ENCODE measurements around the gene ASB7. TPM values are rescaled to one million over a fixed set of nuclear protein-coding genes. Genes with fewer than 3 reads are reported as not detected.

ASB7 gene
- total RNA-seq, 2 experiments from 2014 or later = 16.6 to 19.5 TPM

- no peaks in the 10 kb centered on the region for H3K36me3 Mint-ChIP-seq (ENCODE audit: low read depth)
- ATAC-seq (no peak), DNase-seq (no peak)
- H3K4me1 Mint-ChIP-seq = no peaks in the 10 kb centered on the region
- POLR2A ChIA-PET = no interaction called here
- CTCF ChIA-PET = interaction anchor here (0.5 kb wide), 1 partner anchor 346 kb away, joined by 3 read pairs; no protein-coding TSS in a partner anchor
- peaks cover 2% of the 10 kb centered on the region for H3K9me3 Mint-ChIP-seq (ENCODE audit: low read depth)
- H3K27me3 Mint-ChIP-seq = peaks cover 6% of the 10 kb centered on the region
- H3K27ac Mint-ChIP-seq = no peak overlapping the region
- intact Hi-C loops (cut with DNase I, micrococcal nuclease) = no loop called here
- H3K4me3 Mint-ChIP-seq = no peak overlapping the region
Observed at GRCh38 chr15:100686021-100686724, 83.8 kb downstream of the ASB7 start.

- intact Hi-C loops (cut with DNase I, micrococcal nuclease) = no loop called here
- CTCF ChIA-PET = no interaction called here
Observed at GRCh38 chr15:100686725-100687473, 84.5 kb downstream of the ASB7 start.

DNA sequence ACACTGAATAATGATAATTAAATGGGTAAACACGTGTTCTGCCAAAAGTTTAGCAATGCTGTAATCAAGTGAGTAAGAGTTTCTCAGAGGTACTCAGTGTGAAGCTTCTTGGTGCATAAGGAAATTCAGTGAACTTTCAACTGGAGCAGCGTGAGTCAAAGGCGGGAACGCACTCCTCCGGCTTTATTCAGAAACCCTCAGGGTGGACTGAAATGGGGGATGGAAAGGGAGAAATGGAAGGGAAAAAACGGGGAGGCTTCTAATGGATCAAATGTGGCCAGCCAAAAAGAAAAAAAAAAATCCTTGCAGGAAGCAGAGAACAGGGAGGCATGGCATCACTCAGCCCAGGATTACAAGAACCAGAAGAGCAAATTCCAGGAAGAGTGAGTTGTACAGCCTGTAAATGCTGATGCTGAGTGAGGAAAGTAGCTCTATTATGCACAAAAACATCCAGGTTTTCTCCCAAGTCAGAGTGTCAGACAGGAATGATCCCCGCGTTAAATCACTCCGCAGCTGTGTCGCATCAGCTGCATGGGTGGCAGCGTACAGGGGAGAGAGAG, 85.3 kb downstream of the ASB7 start:
- no peak overlapping the region for H3K27ac Mint-ChIP-seq
- H3K36me3 Mint-ChIP-seq (ENCODE audit: low read depth) = no peaks in the 10 kb centered on the region
- H3K4me1 Mint-ChIP-seq = no peaks in the 10 kb centered on the region
- intact Hi-C loops (cut with DNase I, micrococcal nuclease) = no loop called here
- ChIA-PET POLR2A (no interaction called here), CTCF (no interaction called here)
- H3K9me3 Mint-ChIP-seq (ENCODE audit: low read depth) = no peaks in the 10 kb centered on the region
- peaks cover 6% of the 10 kb centered on the region for H3K27me3 Mint-ChIP-seq
- no peak overlapping the region for H3K4me3 Mint-ChIP-seq
- ATAC-seq (no peak), DNase-seq (no peak)

More at GRCh38 chr15:100686725-100687473, 84.5 kb downstream of the ASB7 start:
- no peaks in the 10 kb centered on the region for H3K4me1 Mint-ChIP-seq
- H3K4me3 Mint-ChIP-seq = no peak overlapping the region
- peaks cover 4% of the 10 kb centered on the region for H3K27me3 Mint-ChIP-seq
- ATAC-seq = no peak
- DNase-seq = no peak
- no peaks in the 10 kb centered on the region for H3K36me3 Mint-ChIP-seq (ENCODE audit: low read depth)
- no peak overlapping the region for H3K27ac Mint-ChIP-seq
- POLR2A ChIA-PET = no interaction called here
- H3K9me3 Mint-ChIP-seq (ENCODE audit: low read depth) = no peaks in the 10 kb centered on the region

- no peaks in the 10 kb centered on the region for H3K36me3 Mint-ChIP-seq (ENCODE audit: low read depth)
- no peaks in the 10 kb centered on the region for H3K9me3 Mint-ChIP-seq (ENCODE audit: low read depth)
- H3K4me3 Mint-ChIP-seq = no peak overlapping the region
- ChIA-PET POLR2A (no interaction called here), CTCF (interaction anchor here (0.5 kb wide), 1 partner anchor 19 kb away, joined by 3 read pairs; no protein-coding TSS in a partner anchor)
- no peak overlapping the region for H3K27ac Mint-ChIP-seq
- DNase-seq (no peak), ATAC-seq (no peak)
- intact Hi-C loops (cut with DNase I, micrococcal nuclease) = no loop called here
- no peaks in the 10 kb centered on the region for H3K4me1 Mint-ChIP-seq
- peaks cover 9% of the 10 kb centered on the region for H3K27me3 Mint-ChIP-seq
Observed at GRCh38 chr15:100688549-100689120, 86.2 kb downstream of the ASB7 start.

- no peaks in the 10 kb centered on the region for H3K36me3 Mint-ChIP-seq (ENCODE audit: low read depth)
- ChIA-PET CTCF (interaction anchor here (0.5 kb wide), 1 partner anchor 20 kb away, joined by 3 read pairs; no protein-coding TSS in a partner anchor), POLR2A (no interaction called here)
- peaks cover 9% of the 10 kb centered on the region for H3K27me3 Mint-ChIP-seq
- DNase-seq = no peak
- H3K4me1 Mint-ChIP-seq = no peaks in the 10 kb centered on the region
- intact Hi-C loops (cut with DNase I, micrococcal nuclease) = no loop called here
- ATAC-seq = no peak
- no peak overlapping the region for H3K27ac Mint-ChIP-seq
- no peaks in the 10 kb centered on the region for H3K9me3 Mint-ChIP-seq (ENCODE audit: low read depth)
- no peak overlapping the region for H3K4me3 Mint-ChIP-seq
Observed at GRCh38 chr15:100689131-100689899, 86.9 kb downstream of the ASB7 start.

DNA sequence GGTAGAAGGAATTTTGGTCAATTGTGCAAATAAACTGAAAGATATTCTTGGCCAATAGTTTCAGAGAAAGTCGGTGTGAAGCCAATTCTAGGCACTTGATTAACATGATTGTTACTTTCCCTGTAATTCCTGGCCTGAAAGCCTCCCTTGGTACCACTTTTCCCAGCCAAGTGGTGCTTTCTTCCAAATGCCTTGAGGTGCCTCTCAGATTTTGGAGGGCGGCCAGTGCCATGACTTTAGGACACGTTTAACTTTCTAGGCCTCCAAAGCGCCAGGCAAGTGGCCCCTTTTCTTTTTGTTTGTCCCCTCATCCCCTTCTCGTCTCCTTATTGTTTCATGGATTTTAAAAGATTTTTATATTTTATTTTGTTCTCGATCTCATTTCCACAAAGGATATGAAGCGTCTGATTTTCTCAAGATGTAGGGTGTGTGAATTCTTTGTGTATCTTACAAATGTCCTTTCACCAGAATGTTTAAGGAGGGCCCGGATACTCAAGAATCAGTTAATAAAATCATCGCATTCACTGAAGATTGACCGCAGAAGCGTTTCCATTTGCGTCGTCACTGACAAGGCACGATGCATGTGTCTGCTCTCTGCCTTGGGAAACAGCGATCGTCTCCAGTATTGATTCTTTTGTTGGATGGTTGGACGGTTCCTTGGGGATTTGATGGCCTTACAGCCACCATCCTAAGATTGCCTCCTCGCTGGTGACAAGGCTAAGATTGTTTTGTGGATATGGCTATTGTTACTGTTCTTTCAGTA, 87.8 kb downstream of the ASB7 start:
- Mint-ChIP-seq H3K27ac (no peak overlapping the region), H3K4me1 (no peaks in the 10 kb centered on the region), H3K4me3 (no peak overlapping the region), H3K9me3 (ENCODE audit: low read depth) (no peaks in the 10 kb centered on the region), H3K36me3 (ENCODE audit: low read depth) (no peaks in the 10 kb centered on the region), H3K27me3 (peaks cover 9% of the 10 kb centered on the region)
- DNase-seq = no peak
- intact Hi-C loops (cut with DNase I, micrococcal nuclease) = no loop called here
- CTCF ChIA-PET = no interaction called here
- no peak for ATAC-seq
- POLR2A ChIA-PET = no interaction called here

DNA sequence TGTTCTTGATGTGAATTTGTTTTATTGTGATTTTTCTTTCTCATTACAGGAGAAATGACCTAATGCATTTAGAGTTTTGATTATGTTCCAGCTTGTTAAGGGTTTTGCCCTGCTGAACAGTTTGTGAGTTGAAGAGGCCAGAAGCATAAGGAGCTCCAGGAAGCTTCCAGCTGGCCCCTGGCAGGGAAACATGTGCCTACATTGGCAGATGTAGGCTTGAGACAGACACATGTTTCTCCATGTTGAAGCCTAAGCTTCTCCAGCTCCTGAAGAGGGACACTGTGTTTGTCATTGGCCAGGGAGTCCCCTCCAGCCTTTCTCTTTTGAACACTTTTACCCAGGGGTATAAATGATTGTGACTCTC, 88.4 kb downstream of the ASB7 start:
- Mint-ChIP-seq H3K27me3 (peaks cover 9% of the 10 kb centered on the region), H3K27ac (no peak overlapping the region), H3K36me3 (ENCODE audit: low read depth) (no peaks in the 10 kb centered on the region), H3K9me3 (ENCODE audit: low read depth) (no peaks in the 10 kb centered on the region), H3K4me3 (no peak overlapping the region), H3K4me1 (no peaks in the 10 kb centered on the region)
- ATAC-seq (no peak), DNase-seq (no peak)
- ChIA-PET CTCF (no interaction called here), POLR2A (no interaction called here)
- intact Hi-C loops (cut with DNase I, micrococcal nuclease) = no loop called here

GRCh38 chr15:100691321-100691720, 88.9 kb downstream of the ASB7 start:
- ATAC-seq = no peak
- no peaks in the 10 kb centered on the region for H3K36me3 Mint-ChIP-seq (ENCODE audit: low read depth)

DNA sequence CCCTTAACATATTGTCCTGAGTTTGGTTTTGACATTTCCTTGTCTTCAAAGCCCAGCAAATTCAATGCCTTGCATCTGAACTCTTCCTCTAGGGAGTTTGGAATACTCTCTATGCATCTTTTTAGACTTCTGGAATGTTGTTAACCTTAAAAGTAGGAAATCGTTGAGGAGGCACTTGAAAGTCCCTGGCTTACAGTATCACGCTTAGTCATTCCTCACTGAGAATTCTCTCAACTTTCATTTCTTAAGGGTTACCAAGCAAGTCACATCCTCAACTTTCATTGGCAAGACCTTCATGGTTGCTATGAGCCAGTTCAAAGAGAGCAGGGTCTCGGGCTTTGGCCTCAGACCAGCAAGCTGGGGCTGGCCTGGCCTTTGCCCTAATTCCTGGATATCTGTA, 89.9 kb downstream of the ASB7 start:
- Mint-ChIP-seq H3K4me3 (no peak overlapping the region), H3K9me3 (ENCODE audit: low read depth) (no peaks in the 10 kb centered on the region), H3K4me1 (no peaks in the 10 kb centered on the region), H3K27ac (no peak overlapping the region), H3K27me3 (peaks cover 15% of the 10 kb centered on the region), H3K36me3 (ENCODE audit: low read depth) (no peaks in the 10 kb centered on the region)
- ChIA-PET CTCF (interaction anchor here (0.6 to 0.7 kb wide), 2 partner anchors 9 to 20 kb away, joined by 3 read pairs; no protein-coding TSS in a partner anchor), POLR2A (no interaction called here)
- intact Hi-C loops (cut with DNase I, micrococcal nuclease) = no loop called here
- ATAC-seq = no peak
- no peak for DNase-seq

More at GRCh38 chr15:100691321-100691720, 88.9 kb downstream of the ASB7 start:
- H3K27ac Mint-ChIP-seq = no peak overlapping the region
- no peaks in the 10 kb centered on the region for H3K4me1 Mint-ChIP-seq
- peaks cover 9% of the 10 kb centered on the region for H3K27me3 Mint-ChIP-seq
- CTCF ChIA-PET = interaction anchor here (0.7 kb wide), 1 partner anchor 8 kb away, joined by 3 read pairs; no protein-coding TSS in a partner anchor
- intact Hi-C loops (cut with DNase I, micrococcal nuclease) = no loop called here
- POLR2A ChIA-PET = no interaction called here
- H3K4me3 Mint-ChIP-seq = no peak overlapping the region
- no peaks in the 10 kb centered on the region for H3K9me3 Mint-ChIP-seq (ENCODE audit: low read depth)
- no peak for DNase-seq

DNA sequence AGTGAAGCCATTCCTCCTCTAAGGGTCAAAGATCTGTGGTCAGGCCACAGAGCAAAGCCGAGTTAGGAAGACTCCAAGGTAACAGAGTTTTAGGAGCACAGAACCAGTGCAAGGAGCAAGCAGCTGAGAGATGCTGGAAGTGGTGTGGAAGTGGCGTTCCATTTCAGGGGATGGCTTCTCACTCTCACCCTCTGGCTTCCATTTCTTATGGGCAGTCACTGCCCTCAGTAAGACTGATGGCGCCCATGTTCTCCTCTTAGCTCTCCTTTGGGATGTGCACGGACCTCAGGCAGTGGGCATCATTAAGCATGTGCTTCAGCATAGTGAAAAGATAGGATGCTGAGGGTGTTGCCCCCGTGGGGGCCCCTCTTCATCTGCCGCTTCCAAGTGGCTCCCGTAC, 90.3 kb downstream of the ASB7 start:
- ATAC-seq (no peak), DNase-seq (no peak)
- intact Hi-C loops (cut with DNase I, micrococcal nuclease) = no loop called here
- Mint-ChIP-seq H3K36me3 (ENCODE audit: low read depth) (no peaks in the 10 kb centered on the region), H3K4me3 (no peak overlapping the region), H3K27me3 (peaks cover 15% of the 10 kb centered on the region), H3K9me3 (ENCODE audit: low read depth) (no peaks in the 10 kb centered on the region), H3K27ac (no peak overlapping the region), H3K4me1 (no peaks in the 10 kb centered on the region)
- POLR2A ChIA-PET = no interaction called here
- CTCF ChIA-PET = interaction anchor here (0.6 kb wide), 1 partner anchor 21 kb away, joined by 3 read pairs; no protein-coding TSS in a partner anchor

DNA sequence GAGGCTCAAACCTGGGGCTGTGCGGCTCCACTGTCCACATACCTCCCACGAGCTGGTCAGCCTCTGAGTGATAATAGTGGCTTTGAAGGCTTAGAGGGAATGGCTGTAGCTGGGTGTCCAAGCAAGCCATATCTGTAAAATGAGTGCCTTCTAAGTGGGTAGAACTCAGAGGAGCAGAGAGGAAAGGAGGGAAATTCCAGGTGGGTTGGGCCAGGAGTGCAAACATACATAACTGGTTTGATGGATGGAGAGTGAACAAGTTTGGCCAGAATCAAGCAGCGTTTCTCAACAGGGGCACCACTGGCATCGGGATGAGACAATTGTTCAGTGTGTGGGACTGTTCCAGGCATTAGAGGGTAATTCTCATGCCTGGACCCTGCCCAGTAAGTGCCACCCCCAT, 91.1 kb downstream of the ASB7 start:
- H3K27me3 Mint-ChIP-seq = peaks cover 14% of the 10 kb centered on the region
- H3K9me3 Mint-ChIP-seq (ENCODE audit: low read depth) = no peaks in the 10 kb centered on the region
- H3K4me1 Mint-ChIP-seq = no peaks in the 10 kb centered on the region
- no peak overlapping the region for H3K27ac Mint-ChIP-seq
- intact Hi-C loops (cut with DNase I, micrococcal nuclease) = no loop called here
- H3K4me3 Mint-ChIP-seq = no peak overlapping the region
- POLR2A ChIA-PET = no interaction called here
- CTCF ChIA-PET = no interaction called here
- no peak for ATAC-seq
- no peaks in the 10 kb centered on the region for H3K36me3 Mint-ChIP-seq (ENCODE audit: low read depth)
- no peak for DNase-seq

All from activated CD4-positive, alpha-beta T cell treated with anti-CD3 and anti-CD28 coated beads for 36 hours (primary cell).